WTC11 (cell line): Measurements from ENCODE around the gene GLT8D2. TPM values are rescaled to one million over a fixed set of nuclear protein-coding genes. Genes with fewer than 3 reads are reported as not detected.

Experiments
- ATAC-seq: fragments of 200-7000 bp; cut with Tn5 transposase; 2 replicates; pipeline ENCODE4 v1.10.0; 2021; ENCODE audit warnings: mild to moderate bottlenecking, moderate library complexity
- CTCF ChIA-PET: fragments of 300-600 bp; sonication (Branson Sonifier 250); formaldehyde crosslinking; loops from one replicate; lab custom pipeline; 2021; ENCODE audit warnings: antibody characterized with exemption; lab: Charles Lee
- POLR2A ChIA-PET: fragments of 350-600 bp; sonication (Branson Sonifier 250); formaldehyde crosslinking; loops from one replicate; lab custom pipeline; 2021; ENCODE audit warnings: antibody characterized with exemption; lab: Charles Lee
- DNase-seq: peaks from one replicate; pipeline ENCODE4 v3.0.0; 2021; ENCODE audit warnings: low spot score
- H3K27ac Mint-ChIP-seq: 2 replicates; pipeline ENCODE4 v1.8.0; 2021; ENCODE audit warnings: mixed read lengths
- H3K27me3 Mint-ChIP-seq: 2 replicates; pipeline ENCODE4 v1.8.0; 2021; ENCODE audit warnings: low read depth, mild to moderate bottlenecking, moderate library complexity, mixed read lengths
- H3K36me3 Mint-ChIP-seq: 2 replicates; pipeline ENCODE4 v1.8.0; 2021; ENCODE audit warnings: mixed read lengths
- H3K4me1 Mint-ChIP-seq: 2 replicates; pipeline ENCODE4 v1.8.0; 2022; ENCODE audit warnings: mixed read lengths
- H3K4me3 Mint-ChIP-seq: 2 replicates; pipeline ENCODE4 v1.8.0; 2021; ENCODE audit warnings: mild to moderate bottlenecking, moderate library complexity, mixed read lengths
- H3K9me3 Mint-ChIP-seq: 2 replicates; pipeline ENCODE4 v1.8.0; 2021; ENCODE audit warnings: mixed read lengths
- AR ChIP-seq: fragments of 250-450 bp; sonication (Bioruptor Pico); IDR thresholded peaks from 2 replicates; pipeline ENCODE4 v1.9.0; 2021; ENCODE audit warnings: mild to moderate bottlenecking
- CBFB ChIP-seq: sonication (generic); formaldehyde crosslinking; IDR thresholded peaks from 2 replicates; pipeline ENCODE4 v1.8.1; 2022; ENCODE audit warnings: mild to moderate bottlenecking, low read depth, missing genetic modification reagents
- EMX1 ChIP-seq: fragments of 250-450 bp; sonication (Bioruptor Pico); IDR thresholded peaks from 2 replicates; pipeline ENCODE4 v1.8.0; 2021; ENCODE audit warnings: mild to moderate bottlenecking
- FOXJ3 ChIP-seq: sonication (generic); formaldehyde crosslinking; IDR thresholded peaks from 2 replicates; pipeline ENCODE4 v1.9.0; 2021; ENCODE audit warnings: missing genetic modification reagents, mild to moderate bottlenecking, borderline replicate concordance
- FOXK1 ChIP-seq: sonication (generic); formaldehyde crosslinking; IDR thresholded peaks from 2 replicates; pipeline ENCODE4 v1.8.0; 2022; ENCODE audit warnings: mild to moderate bottlenecking, moderate library complexity, missing genetic modification reagents
- GABPB1 ChIP-seq: sonication (generic); formaldehyde crosslinking; IDR thresholded peaks from 2 replicates; pipeline ENCODE4 v1.8.1; 2023; ENCODE audit warnings: mild to moderate bottlenecking, missing genetic modification reagents
- JAZF1 ChIP-seq: fragments of 250-450 bp; sonication (Bioruptor Pico); IDR thresholded peaks from 2 replicates; pipeline ENCODE4 v1.9.0; 2021; ENCODE audit warnings: moderate library complexity, mild to moderate bottlenecking, inconsistent platforms
- MXD4 ChIP-seq: fragments of 250-450 bp; sonication (Bioruptor Pico); IDR thresholded peaks from 2 replicates; pipeline ENCODE4 v1.8.0; 2021; ENCODE audit warnings: mild to moderate bottlenecking, moderate library complexity, borderline replicate concordance
- OVOL2 ChIP-seq: fragments of 250-450 bp; sonication (Bioruptor Pico); IDR thresholded peaks from 2 replicates; pipeline ENCODE4 v1.9.0; 2021; ENCODE audit warnings: mild to moderate bottlenecking, borderline replicate concordance
- PREB ChIP-seq: sonication (generic); formaldehyde crosslinking; IDR thresholded peaks from 2 replicates; pipeline ENCODE4 v1.8.1; 2022; ENCODE audit warnings: mild to moderate bottlenecking, missing genetic modification reagents, moderate library complexity, borderline replicate concordance
- RORB ChIP-seq: fragments of 250-450 bp; sonication (Bioruptor Pico); IDR thresholded peaks from 2 replicates; pipeline ENCODE4 v1.9.0; 2021; ENCODE audit warnings: mild to moderate bottlenecking
- TEAD1 ChIP-seq: sonication (generic); formaldehyde crosslinking; IDR thresholded peaks from 2 replicates; pipeline ENCODE4 v1.8.0; 2022; ENCODE audit warnings: mild to moderate bottlenecking, missing genetic modification reagents
- ZNF263 ChIP-seq: sonication (generic); formaldehyde crosslinking; IDR thresholded peaks from 2 replicates; pipeline ENCODE4 v1.8.1; 2022; ENCODE audit warnings: low read depth, mild to moderate bottlenecking, moderate library complexity, missing genetic modification reagents
- ZNF317 ChIP-seq: sonication (generic); formaldehyde crosslinking; IDR thresholded peaks from 2 replicates; pipeline ENCODE4 v1.8.1; 2023; ENCODE audit warnings: low read depth, mild to moderate bottlenecking, moderate library complexity, missing genetic modification reagents, borderline replicate concordance
- total RNA-seq: library from RNA; stranded (reverse); gene quantifications from 3 replicates; pipeline ENCODE4 v1.2.3, GENCODE V29; 2021
- TF ChIP-seq, protein P1 (sequence below): sonication (generic); formaldehyde crosslinking; conservative IDR thresholded peaks from 2 replicates; pipeline ENCODE4 v1.8.1; 2023; ENCODE audit warnings: mild to moderate bottlenecking, low read depth, missing genetic modification reagents, moderate library complexity
- TF ChIP-seq, protein P2 (sequence below): fragments of 250-450 bp; sonication (Bioruptor Pico); conservative IDR thresholded peaks from 2 replicates; pipeline ENCODE4 v1.9.0; 2021; ENCODE audit warnings: mild to moderate bottlenecking
- TF ChIP-seq, protein P3 (sequence below): sonication (generic); formaldehyde crosslinking; IDR thresholded peaks from 2 replicates; pipeline ENCODE4 v1.8.1; 2023; ENCODE audit warnings: mild to moderate bottlenecking, missing genetic modification reagents, moderate library complexity
- TF ChIP-seq, protein P4 (sequence below): sonication (generic); formaldehyde crosslinking; IDR thresholded peaks from 2 replicates; pipeline ENCODE4 v1.8.0; 2022; ENCODE audit warnings: missing genetic modification reagents
- TF ChIP-seq, protein P5 (sequence below): sonication (generic); formaldehyde crosslinking; IDR thresholded peaks from 2 replicates; pipeline ENCODE4 v1.8.1; 2022; ENCODE audit warnings: low read depth, mild to moderate bottlenecking, moderate library complexity, missing genetic modification reagents, borderline replicate concordance

The GLT8D2 gene
- total RNA-seq, 1 experiment from 2014 or later: 4.5 TPM

GRCh38 chr12:104064031-104064841 is 14.2 kb upstream of the GLT8D2 start, which contains the start of gene HCFC2 (continued):
- TF ChIP-seq CBFB (CRISPR knock-in tag) (no peak), ZNF263 (CRISPR knock-in tag) (no peak), JAZF1 (no peak), GABPB1 (CRISPR knock-in tag) (no peak), RORB (CRISPR knock-in tag) (no peak), AR (CRISPR knock-in tag) (no peak)
- TF ChIP-seq, protein P1, sequence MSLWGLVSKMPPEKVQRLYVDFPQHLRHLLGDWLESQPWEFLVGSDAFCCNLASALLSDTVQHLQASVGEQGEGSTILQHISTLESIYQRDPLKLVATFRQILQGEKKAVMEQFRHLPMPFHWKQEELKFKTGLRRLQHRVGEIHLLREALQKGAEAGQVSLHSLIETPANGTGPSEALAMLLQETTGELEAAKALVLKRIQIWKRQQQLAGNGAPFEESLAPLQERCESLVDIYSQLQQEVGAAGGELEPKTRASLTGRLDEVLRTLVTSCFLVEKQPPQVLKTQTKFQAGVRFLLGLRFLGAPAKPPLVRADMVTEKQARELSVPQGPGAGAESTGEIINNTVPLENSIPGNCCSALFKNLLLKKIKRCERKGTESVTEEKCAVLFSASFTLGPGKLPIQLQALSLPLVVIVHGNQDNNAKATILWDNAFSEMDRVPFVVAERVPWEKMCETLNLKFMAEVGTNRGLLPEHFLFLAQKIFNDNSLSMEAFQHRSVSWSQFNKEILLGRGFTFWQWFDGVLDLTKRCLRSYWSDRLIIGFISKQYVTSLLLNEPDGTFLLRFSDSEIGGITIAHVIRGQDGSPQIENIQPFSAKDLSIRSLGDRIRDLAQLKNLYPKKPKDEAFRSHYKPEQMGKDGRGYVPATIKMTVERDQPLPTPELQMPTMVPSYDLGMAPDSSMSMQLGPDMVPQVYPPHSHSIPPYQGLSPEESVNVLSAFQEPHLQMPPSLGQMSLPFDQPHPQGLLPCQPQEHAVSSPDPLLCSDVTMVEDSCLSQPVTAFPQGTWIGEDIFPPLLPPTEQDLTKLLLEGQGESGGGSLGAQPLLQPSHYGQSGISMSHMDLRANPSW: no peak
- TF ChIP-seq, protein P2, sequence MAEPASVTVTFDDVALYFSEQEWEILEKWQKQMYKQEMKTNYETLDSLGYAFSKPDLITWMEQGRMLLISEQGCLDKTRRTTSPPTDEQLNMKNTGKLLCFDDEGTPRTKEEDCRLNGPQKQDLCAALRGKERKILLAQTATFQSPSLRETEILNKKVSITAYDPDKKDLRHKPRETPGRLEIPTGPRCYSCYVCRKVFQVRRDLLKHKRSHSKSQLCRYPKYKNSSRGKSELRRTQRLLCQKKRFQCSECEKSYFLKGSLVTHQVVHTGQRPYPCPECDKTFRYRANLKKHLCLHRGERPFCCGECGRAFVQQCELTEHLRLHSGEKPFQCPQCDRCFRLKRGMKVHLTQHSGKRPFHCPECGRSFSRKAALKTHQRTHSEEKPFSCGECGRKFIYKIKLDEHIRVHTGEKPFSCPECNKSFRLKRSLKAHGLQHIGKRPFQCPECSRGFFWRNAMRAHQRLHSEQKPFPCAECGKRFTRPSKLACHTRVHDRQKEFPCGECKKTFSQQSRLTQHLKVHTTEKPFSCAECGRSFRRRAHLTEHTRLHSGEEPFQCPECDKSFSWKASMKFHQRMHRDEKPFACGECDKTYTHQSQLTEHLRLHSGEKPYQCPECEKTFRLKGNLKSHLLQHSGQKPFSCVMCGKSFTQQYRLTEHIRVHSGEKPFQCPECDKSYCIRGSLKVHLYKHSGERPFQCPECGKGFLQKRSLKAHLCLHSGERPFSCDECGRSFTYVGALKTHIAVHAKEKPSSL (CRISPR knock-in tag): no peak
- TF ChIP-seq, protein P3, sequence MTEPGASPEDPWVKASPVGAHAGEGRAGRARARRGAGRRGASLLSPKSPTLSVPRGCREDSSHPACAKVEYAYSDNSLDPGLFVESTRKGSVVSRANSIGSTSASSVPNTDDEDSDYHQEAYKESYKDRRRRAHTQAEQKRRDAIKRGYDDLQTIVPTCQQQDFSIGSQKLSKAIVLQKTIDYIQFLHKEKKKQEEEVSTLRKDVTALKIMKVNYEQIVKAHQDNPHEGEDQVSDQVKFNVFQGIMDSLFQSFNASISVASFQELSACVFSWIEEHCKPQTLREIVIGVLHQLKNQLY: no peak
- TF ChIP-seq, all 79 proteins: peak for 19

GRCh38 chr12:104063712-104064030 is 13.7 kb upstream of the GLT8D2 start:
- H3K4me1 Mint-ChIP-seq: peaks cover 8% of the 10 kb centered on the region; the same call in 1 of the 2 replicates
- TF ChIP-seq CBFB (CRISPR knock-in tag) (no peak), PREB (no peak), FOXK1 (CRISPR knock-in tag) (no peak), OVOL2 (CRISPR knock-in tag) (no peak), ZNF317 (CRISPR knock-in tag) (no peak), MXD4 (CRISPR knock-in tag) (no peak), EMX1 (CRISPR knock-in tag) (no peak), TEAD1 (no peak), FOXJ3 (CRISPR knock-in tag) (no peak)
- TF ChIP-seq, protein P4, sequence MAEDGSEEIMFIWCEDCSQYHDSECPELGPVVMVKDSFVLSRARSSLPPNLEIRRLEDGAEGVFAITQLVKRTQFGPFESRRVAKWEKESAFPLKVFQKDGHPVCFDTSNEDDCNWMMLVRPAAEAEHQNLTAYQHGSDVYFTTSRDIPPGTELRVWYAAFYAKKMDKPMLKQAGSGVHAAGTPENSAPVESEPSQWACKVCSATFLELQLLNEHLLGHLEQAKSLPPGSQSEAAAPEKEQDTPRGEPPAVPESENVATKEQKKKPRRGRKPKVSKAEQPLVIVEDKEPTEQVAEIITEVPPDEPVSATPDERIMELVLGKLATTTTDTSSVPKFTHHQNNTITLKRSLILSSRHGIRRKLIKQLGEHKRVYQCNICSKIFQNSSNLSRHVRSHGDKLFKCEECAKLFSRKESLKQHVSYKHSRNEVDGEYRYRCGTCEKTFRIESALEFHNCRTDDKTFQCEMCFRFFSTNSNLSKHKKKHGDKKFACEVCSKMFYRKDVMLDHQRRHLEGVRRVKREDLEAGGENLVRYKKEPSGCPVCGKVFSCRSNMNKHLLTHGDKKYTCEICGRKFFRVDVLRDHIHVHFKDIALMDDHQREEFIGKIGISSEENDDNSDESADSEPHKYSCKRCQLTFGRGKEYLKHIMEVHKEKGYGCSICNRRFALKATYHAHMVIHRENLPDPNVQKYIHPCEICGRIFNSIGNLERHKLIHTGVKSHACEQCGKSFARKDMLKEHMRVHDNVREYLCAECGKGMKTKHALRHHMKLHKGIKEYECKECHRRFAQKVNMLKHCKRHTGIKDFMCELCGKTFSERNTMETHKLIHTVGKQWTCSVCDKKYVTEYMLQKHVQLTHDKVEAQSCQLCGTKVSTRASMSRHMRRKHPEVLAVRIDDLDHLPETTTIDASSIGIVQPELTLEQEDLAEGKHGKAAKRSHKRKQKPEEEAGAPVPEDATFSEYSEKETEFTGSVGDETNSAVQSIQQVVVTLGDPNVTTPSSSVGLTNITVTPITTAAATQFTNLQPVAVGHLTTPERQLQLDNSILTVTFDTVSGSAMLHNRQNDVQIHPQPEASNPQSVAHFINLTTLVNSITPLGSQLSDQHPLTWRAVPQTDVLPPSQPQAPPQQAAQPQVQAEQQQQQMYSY: no peak
- TF ChIP-seq, protein P5, sequence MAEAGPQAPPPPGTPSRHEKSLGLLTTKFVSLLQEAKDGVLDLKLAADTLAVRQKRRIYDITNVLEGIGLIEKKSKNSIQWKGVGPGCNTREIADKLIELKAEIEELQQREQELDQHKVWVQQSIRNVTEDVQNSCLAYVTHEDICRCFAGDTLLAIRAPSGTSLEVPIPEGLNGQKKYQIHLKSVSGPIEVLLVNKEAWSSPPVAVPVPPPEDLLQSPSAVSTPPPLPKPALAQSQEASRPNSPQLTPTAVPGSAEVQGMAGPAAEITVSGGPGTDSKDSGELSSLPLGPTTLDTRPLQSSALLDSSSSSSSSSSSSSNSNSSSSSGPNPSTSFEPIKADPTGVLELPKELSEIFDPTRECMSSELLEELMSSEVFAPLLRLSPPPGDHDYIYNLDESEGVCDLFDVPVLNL (CRISPR knock-in tag): no peak
- H3K27me3 Mint-ChIP-seq: peaks cover 31% of the 10 kb centered on the region
- DNase-seq (no peak), ATAC-seq (no peak)
- no peak overlapping the region; the same call in 1 of the 2 replicates for H3K27ac Mint-ChIP-seq
- H3K9me3 Mint-ChIP-seq: no peaks in the 10 kb centered on the region
- no peaks in the 10 kb centered on the region for H3K36me3 Mint-ChIP-seq
- peak overlapping the region; percentile 89 for H3K4me3 Mint-ChIP-seq
- ChIA-PET POLR2A (interaction anchor here (0.6 to 2.1 kb wide), 6 partner anchors 9 to 223 kb away, joined by 3 to 6 read pairs (median 4); partner anchors contain the start of genes GLT8D2, NFYB and NT5DC3), CTCF (interaction anchor here (1.0 to 1.8 kb wide), 3 partner anchors 44 to 62 kb away, joined by 3 to 16 read pairs (median 3); no protein-coding TSS in a partner anchor)
